ENCODE measurements around the gene HOMER2. TPM values are rescaled to one million over a fixed set of nuclear protein-coding genes. Genes with fewer than 3 reads are reported as not detected.
"Not testable (repeated sequence)": the region's sequence is repeated elsewhere in the genome, so short reads cannot be mapped to it uniquely, and the experiment has no call there.

HOMER2 gene
- total and polyA plus RNA-seq, 2 donors, result 5.7 to 7.8 TPM

- Histone ChIP-seq H3K27me3 (ENCODE audit: control insufficient read depth in 2 of 2, insufficient read depth in 1 of 2, low read length in 1 of 2) (no peaks in the 10 kb centered on the region), H3K27ac (ENCODE audit: low read depth in 1 of 2, low read length in 1 of 2) (no peak overlapping the region), H3K4me1 (ENCODE audit: control insufficient read depth in 2 of 2, insufficient read depth in 2 of 2, low read length in 2 of 2) (no peaks in the 10 kb centered on the region), H3K36me3 (ENCODE audit: control insufficient read depth in 2 of 2, insufficient read depth in 2 of 2, low read length in 1 of 2) (no peaks in the 10 kb centered on the region), H3K4me3 (ENCODE audit: low read length in 2 of 2) (no peak overlapping the region), H3K9me3 (ENCODE audit: control insufficient read depth in 2 of 2, insufficient read depth in 1 of 2, low read length in 1 of 2) (no peaks in the 10 kb centered on the region)
- DNase-seq (ENCODE audit: low read depth in 6 of 9, low spot score in 9 of 9), result no peak
- WGBS, result 72% methylated on average over 7 of the region's 7 CpGs
Measured at GRCh38 chr15:82870727-82871320, 81.7 kb downstream of the HOMER2 start.

DNA sequence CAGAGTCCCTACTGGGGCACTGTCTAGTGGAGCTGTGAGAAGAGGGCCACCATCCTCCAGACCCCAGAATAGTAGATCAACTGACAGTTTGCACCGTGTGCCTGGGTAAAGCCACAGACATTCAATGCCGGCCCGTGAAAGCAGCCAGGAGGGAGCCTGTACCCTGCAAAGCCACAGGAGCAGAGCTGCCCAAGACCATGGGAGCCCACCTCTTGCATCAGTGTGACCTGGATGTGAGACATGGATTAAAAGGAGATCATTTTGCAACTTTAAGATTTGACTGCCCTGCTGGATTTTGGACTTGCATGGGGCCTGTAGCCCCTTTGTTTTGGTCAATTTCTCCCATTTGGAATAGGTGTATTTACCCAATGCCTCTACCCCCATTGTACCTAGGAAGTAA lies 86.5 kb downstream of the HOMER2 start:
- DNase-seq (ENCODE audit: low read depth in 6 of 9, low spot score in 9 of 9); H3K4me1 ChIP-seq (ENCODE audit: control insufficient read depth in 2 of 2, insufficient read depth in 2 of 2, low read length in 2 of 2); H3K36me3 ChIP-seq (ENCODE audit: control insufficient read depth in 2 of 2, insufficient read depth in 2 of 2, low read length in 1 of 2); H3K27ac ChIP-seq (ENCODE audit: low read depth in 1 of 2, low read length in 1 of 2); H3K4me3 ChIP-seq (ENCODE audit: low read length in 2 of 2); H3K9me3 ChIP-seq (ENCODE audit: control insufficient read depth in 2 of 2, insufficient read depth in 1 of 2, low read length in 1 of 2); H3K27me3 ChIP-seq (ENCODE audit: control insufficient read depth in 2 of 2, insufficient read depth in 1 of 2, low read length in 1 of 2): not testable (repeated sequence)
- over 99% methylated on average over 3 of the region's 3 CpGs for WGBS

DNA sequence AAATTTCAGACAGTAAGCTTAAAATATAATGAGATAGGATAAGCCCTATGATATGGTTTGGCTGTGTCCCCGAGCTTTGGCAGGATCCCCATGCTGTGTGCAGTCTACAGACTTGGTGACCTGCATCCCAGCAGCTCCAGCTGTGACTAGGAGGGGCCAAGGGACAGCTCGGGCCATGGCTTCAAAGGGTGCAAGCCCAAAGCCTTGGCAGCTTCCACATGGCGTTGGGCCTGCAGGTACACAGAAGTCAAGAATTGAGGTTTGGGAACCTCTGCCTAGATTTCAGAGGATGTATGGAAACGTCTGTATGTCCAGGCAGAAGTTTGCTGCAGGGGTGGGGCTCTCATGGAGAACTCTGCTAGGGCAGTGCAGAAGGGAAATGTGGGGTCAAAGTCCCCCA lies 86.9 kb downstream of the HOMER2 start:
- H3K27ac ChIP-seq (ENCODE audit: low read depth in 1 of 2, low read length in 1 of 2); DNase-seq (ENCODE audit: low read depth in 6 of 9, low spot score in 9 of 9): not testable (repeated sequence)

DNA sequence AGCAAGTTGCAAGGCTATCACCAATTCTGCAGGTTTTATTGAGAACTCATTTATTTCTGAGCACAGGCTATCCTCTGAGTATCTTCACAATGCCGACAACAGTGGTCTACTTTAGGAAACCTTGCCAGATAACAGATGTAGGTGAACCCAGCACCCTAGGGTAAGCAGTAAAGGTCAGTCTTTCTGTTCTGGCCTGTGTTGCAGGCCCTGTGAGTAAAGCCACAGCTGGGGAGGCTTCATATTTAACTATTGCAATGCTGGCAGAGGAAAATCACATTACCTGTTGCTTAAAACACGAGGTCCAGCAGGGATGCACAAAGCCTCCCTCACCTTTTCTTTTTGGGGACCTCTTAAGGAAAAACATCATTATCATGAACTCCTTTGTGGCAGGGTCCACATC lies 87.6 kb downstream of the HOMER2 start:
- no peak for DNase-seq (ENCODE audit: low read depth in 6 of 9, low spot score in 9 of 9)
- Histone ChIP-seq H3K36me3 (ENCODE audit: control insufficient read depth in 2 of 2, insufficient read depth in 2 of 2, low read length in 1 of 2) (no peaks in the 10 kb centered on the region), H3K27me3 (ENCODE audit: control insufficient read depth in 2 of 2, insufficient read depth in 1 of 2, low read length in 1 of 2) (no peaks in the 10 kb centered on the region), H3K4me1 (ENCODE audit: control insufficient read depth in 2 of 2, insufficient read depth in 2 of 2, low read length in 2 of 2) (no peaks in the 10 kb centered on the region), H3K4me3 (ENCODE audit: low read length in 2 of 2) (no peak overlapping the region), H3K9me3 (ENCODE audit: control insufficient read depth in 2 of 2, insufficient read depth in 1 of 2, low read length in 1 of 2) (no peaks in the 10 kb centered on the region), H3K27ac (ENCODE audit: low read depth in 1 of 2, low read length in 1 of 2) (no peak overlapping the region)
- WGBS, result 95% methylated on average over 2 of the region's 2 CpGs

More for the DNA sequence above, 86.9 kb downstream of the HOMER2 start:
- H3K36me3 ChIP-seq (ENCODE audit: control insufficient read depth in 2 of 2, insufficient read depth in 2 of 2, low read length in 1 of 2); H3K9me3 ChIP-seq (ENCODE audit: control insufficient read depth in 2 of 2, insufficient read depth in 1 of 2, low read length in 1 of 2); H3K27me3 ChIP-seq (ENCODE audit: control insufficient read depth in 2 of 2, insufficient read depth in 1 of 2, low read length in 1 of 2); H3K4me3 ChIP-seq (ENCODE audit: low read length in 2 of 2); H3K4me1 ChIP-seq (ENCODE audit: control insufficient read depth in 2 of 2, insufficient read depth in 2 of 2, low read length in 2 of 2): not testable (repeated sequence)
- 93% methylated on average over 4 of the region's 4 CpGs for WGBS

- Histone ChIP-seq H3K36me3 (ENCODE audit: control insufficient read depth in 2 of 2, insufficient read depth in 2 of 2, low read length in 1 of 2) (no peaks in the 10 kb centered on the region), H3K4me3 (ENCODE audit: low read length in 2 of 2) (no peak overlapping the region), H3K4me1 (ENCODE audit: control insufficient read depth in 2 of 2, insufficient read depth in 2 of 2, low read length in 2 of 2) (no peaks in the 10 kb centered on the region), H3K9me3 (ENCODE audit: control insufficient read depth in 2 of 2, insufficient read depth in 1 of 2, low read length in 1 of 2) (no peaks in the 10 kb centered on the region), H3K27ac (ENCODE audit: low read depth in 1 of 2, low read length in 1 of 2) (no peak overlapping the region), H3K27me3 (ENCODE audit: control insufficient read depth in 2 of 2, insufficient read depth in 1 of 2, low read length in 1 of 2) (no peaks in the 10 kb centered on the region)
- no peak for DNase-seq (ENCODE audit: low read depth in 6 of 9, low spot score in 9 of 9)
- WGBS, result 97% methylated on average over 6 of the region's 6 CpGs
Measured at GRCh38 chr15:82862886-82863285, 89.6 kb downstream of the HOMER2 start.

- no peak overlapping the region for H3K4me3 ChIP-seq (ENCODE audit: low read length in 2 of 2)
- no peaks in the 10 kb centered on the region for H3K9me3 ChIP-seq (ENCODE audit: control insufficient read depth in 2 of 2, insufficient read depth in 1 of 2, low read length in 1 of 2)
- H3K27me3 ChIP-seq (ENCODE audit: control insufficient read depth in 2 of 2, insufficient read depth in 1 of 2, low read length in 1 of 2), result no peaks in the 10 kb centered on the region
- H3K4me1 ChIP-seq (ENCODE audit: control insufficient read depth in 2 of 2, insufficient read depth in 2 of 2, low read length in 2 of 2), result peaks cover 0 to under 1% of the 10 kb centered on the region in 2 donors
- DNase-seq (ENCODE audit: low read depth in 6 of 9, low spot score in 9 of 9), result no peak
- WGBS, result 95% methylated on average over 11 of the region's 11 CpGs
- H3K27ac ChIP-seq (ENCODE audit: low read depth in 1 of 2, low read length in 1 of 2), result no peak overlapping the region
- H3K36me3 ChIP-seq (ENCODE audit: control insufficient read depth in 2 of 2, insufficient read depth in 2 of 2, low read length in 1 of 2), result no peaks in the 10 kb centered on the region
Measured at GRCh38 chr15:82858932-82859331, 93.6 kb downstream of the HOMER2 start.

DNA sequence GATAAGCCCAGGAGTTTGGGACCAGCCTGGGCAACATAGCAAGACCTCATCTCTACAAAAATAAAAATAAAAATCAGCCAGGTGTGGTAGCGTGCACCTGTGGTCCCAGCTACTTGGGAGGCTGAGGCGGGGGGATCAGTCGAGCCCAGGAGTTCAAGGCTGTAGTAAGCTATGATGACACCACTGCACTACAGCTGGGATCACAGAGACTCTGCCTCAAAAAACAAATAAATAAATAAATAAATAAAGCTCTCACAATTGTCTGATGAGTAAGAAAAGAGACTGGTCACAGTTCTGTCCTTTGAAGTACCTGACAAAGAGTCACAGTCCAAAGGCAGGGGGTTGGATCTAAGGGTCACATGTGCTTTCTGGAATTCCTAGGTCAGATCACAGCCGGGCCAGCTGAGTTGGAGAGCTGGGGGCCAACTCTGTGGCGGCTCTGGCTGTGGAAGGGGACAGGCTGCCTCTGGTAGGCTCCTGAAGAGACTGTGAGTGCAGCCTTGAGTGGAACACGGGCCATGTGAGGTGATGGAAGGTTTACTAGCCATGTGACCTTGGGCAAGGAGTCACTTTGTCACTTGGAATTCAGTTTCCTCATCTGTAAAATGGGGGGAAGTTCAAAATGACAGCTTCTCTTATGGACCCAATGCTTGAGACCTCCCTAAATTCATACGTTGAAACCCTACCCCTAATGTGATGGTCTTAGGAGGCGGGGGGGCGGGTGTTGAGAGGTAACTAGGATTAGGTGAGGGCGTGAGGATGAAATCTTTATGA lies 95.9 kb downstream of the HOMER2 start:
- 97% methylated on average over 10 of the region's 10 CpGs for WGBS

GRCh38 chr15:82855286-82856100 lies 97.0 kb downstream of the HOMER2 start:
- H3K4me3 ChIP-seq (ENCODE audit: low read length in 2 of 2), result no peak overlapping the region
- H3K27ac ChIP-seq (ENCODE audit: low read depth in 1 of 2, low read length in 1 of 2), result no peak overlapping the region
- no peaks in the 10 kb centered on the region for H3K9me3 ChIP-seq (ENCODE audit: control insufficient read depth in 2 of 2, insufficient read depth in 1 of 2, low read length in 1 of 2)

More for the DNA sequence above, 95.9 kb downstream of the HOMER2 start:
- DNase-seq (ENCODE audit: low read depth in 6 of 9, low spot score in 9 of 9), result no peak
- Histone ChIP-seq H3K4me1 (ENCODE audit: control insufficient read depth in 2 of 2, insufficient read depth in 2 of 2, low read length in 2 of 2) (peaks cover 11 to 21% of the 10 kb centered on the region in 2 donors), H3K36me3 (ENCODE audit: control insufficient read depth in 2 of 2, insufficient read depth in 2 of 2, low read length in 1 of 2) (no peaks in the 10 kb centered on the region), H3K27me3 (ENCODE audit: control insufficient read depth in 2 of 2, insufficient read depth in 1 of 2, low read length in 1 of 2) (no peaks in the 10 kb centered on the region), H3K9me3 (ENCODE audit: control insufficient read depth in 2 of 2, insufficient read depth in 1 of 2, low read length in 1 of 2) (no peaks in the 10 kb centered on the region), H3K27ac (ENCODE audit: low read depth in 1 of 2, low read length in 1 of 2) (no peak overlapping the region), H3K4me3 (ENCODE audit: low read length in 2 of 2) (no peak overlapping the region)

GRCh38 chr15:82854554-82854953 lies 98.0 kb downstream of the HOMER2 start:
- no peak for DNase-seq (ENCODE audit: low read depth in 6 of 9, low spot score in 9 of 9)
- H3K27ac ChIP-seq (ENCODE audit: low read depth in 1 of 2, low read length in 1 of 2), result no peak overlapping the region
- H3K36me3 ChIP-seq (ENCODE audit: control insufficient read depth in 2 of 2, insufficient read depth in 2 of 2, low read length in 1 of 2), result no peaks in the 10 kb centered on the region
- H3K9me3 ChIP-seq (ENCODE audit: control insufficient read depth in 2 of 2, insufficient read depth in 1 of 2, low read length in 1 of 2), result no peaks in the 10 kb centered on the region
- peaks cover 25 to 40% of the 10 kb centered on the region in 2 donors for H3K4me1 ChIP-seq (ENCODE audit: control insufficient read depth in 2 of 2, insufficient read depth in 2 of 2, low read length in 2 of 2)
- no peaks in the 10 kb centered on the region for H3K27me3 ChIP-seq (ENCODE audit: control insufficient read depth in 2 of 2, insufficient read depth in 1 of 2, low read length in 1 of 2)
- no peak overlapping the region for H3K4me3 ChIP-seq (ENCODE audit: low read length in 2 of 2)
- 97% methylated on average over 21 of the region's 21 CpGs for WGBS

More at GRCh38 chr15:82855286-82856100, 97.0 kb downstream of the HOMER2 start:
- Histone ChIP-seq H3K27me3 (ENCODE audit: control insufficient read depth in 2 of 2, insufficient read depth in 1 of 2, low read length in 1 of 2) (no peaks in the 10 kb centered on the region), H3K4me1 (ENCODE audit: control insufficient read depth in 2 of 2, insufficient read depth in 2 of 2, low read length in 2 of 2) (peaks cover 16 to 31% of the 10 kb centered on the region in 2 donors), H3K36me3 (ENCODE audit: control insufficient read depth in 2 of 2, insufficient read depth in 2 of 2, low read length in 1 of 2) (no peaks in the 10 kb centered on the region)
- 78% methylated on average over 17 of the region's 17 CpGs for WGBS
- no peak for DNase-seq (ENCODE audit: low read depth in 6 of 9, low spot score in 9 of 9)
